HG03196 (cell line): Measurements from ENCODE around the gene ARG2.
A peak's percentile ranks its signal among the peaks of the same experiment; 100 is the strongest.

Source experiments
- ATAC-seq: cut with Tn5 transposase; IDR thresholded peaks from one replicate; pipeline ENCODE4 v1.9.1; 2021; ENCODE audit not compliant: unreplicated experiment

Gene ARG2

GRCh38 chr14:67636361-67636919 is 16.7 kb downstream of the ARG2 start:
- no peak for ATAC-seq

GRCh38 chr14:67638642-67639041 is 18.9 kb downstream of the ARG2 start:
- no peak for ATAC-seq

GRCh38 chr14:67641480-67641879 is 21.8 kb downstream of the ARG2 start:
- no peak for ATAC-seq

- ATAC-seq, result no peak
Measured at GRCh38 chr14:67641902-67642749, 22.4 kb downstream of the ARG2 start.

GRCh38 chr14:67643713-67644112 is 24.0 kb downstream of the ARG2 start:
- ATAC-seq, result no peak

- ATAC-seq, result no peak
Measured at GRCh38 chr14:67644428-67644827, 24.7 kb downstream of the ARG2 start.

- no peak for ATAC-seq
Measured at GRCh38 chr14:67645414-67645813, 25.7 kb downstream of the ARG2 start.

GRCh38 chr14:67646131-67646530 is 26.4 kb downstream of the ARG2 start:
- ATAC-seq, result no peak

GRCh38 chr14:67650151-67650550 is 30.4 kb downstream of the ARG2 start:
- ATAC-seq, result no peak

GRCh38 chr14:67650694-67651093 is 31.0 kb downstream of the ARG2 start:
- ATAC-seq, result no peak

GRCh38 chr14:67652189-67652588 is 32.5 kb downstream of the ARG2 start:
- no peak for ATAC-seq

- no peak for ATAC-seq
Measured at GRCh38 chr14:67653651-67654280, 34.0 kb downstream of the ARG2 start.

- no peak for ATAC-seq
Measured at GRCh38 chr14:67663633-67664032, 43.9 kb downstream of the ARG2 start.

GRCh38 chr14:67665868-67666267 is 46.1 kb downstream of the ARG2 start:
- ATAC-seq, result no peak

GRCh38 chr14:67666750-67667449 is 47.2 kb downstream of the ARG2 start:
- ATAC-seq, result no peak

- peak; percentile 47 for ATAC-seq
Measured at GRCh38 chr14:67668559-67668958, 48.8 kb downstream of the ARG2 start.

- ATAC-seq, result no peak
Measured at GRCh38 chr14:67673451-67673850, 53.7 kb downstream of the ARG2 start.

GRCh38 chr14:67674139-67674479 is 54.4 kb downstream of the ARG2 start:
- peak; percentile 42 for ATAC-seq

- peak; percentile 85 for ATAC-seq
Measured at GRCh38 chr14:67674480-67675218, 54.9 kb downstream of the ARG2 start, which contains the start of gene VTI1B. Gene VTI1B, minus strand, starts transcription at chr14:67674632. Its CDS starts 143 bp downstream, at chr14:67674489.

- no peak for ATAC-seq
Measured at GRCh38 chr14:67675219-67675582, 55.5 kb downstream of the ARG2 start.

- ATAC-seq, result no peak
Measured at GRCh38 chr14:67679006-67679405, 59.3 kb downstream of the ARG2 start.
